Urothelium cell line (cell line): ENCODE measurements around the gene R3HDM2.

ENCODE experiments used
- DNase-seq: peaks from one replicate; pipeline ENCODE4 v3.0.0; 2011; ENCODE audit warnings: low spot score, mixed read lengths
- FAIRE-seq: peaks from 2 replicates; lab custom pipeline; 2011; peaks lifted over from hg19 to GRCh38; lab: Jason Lieb, UNC

R3HDM2 gene

DNA sequence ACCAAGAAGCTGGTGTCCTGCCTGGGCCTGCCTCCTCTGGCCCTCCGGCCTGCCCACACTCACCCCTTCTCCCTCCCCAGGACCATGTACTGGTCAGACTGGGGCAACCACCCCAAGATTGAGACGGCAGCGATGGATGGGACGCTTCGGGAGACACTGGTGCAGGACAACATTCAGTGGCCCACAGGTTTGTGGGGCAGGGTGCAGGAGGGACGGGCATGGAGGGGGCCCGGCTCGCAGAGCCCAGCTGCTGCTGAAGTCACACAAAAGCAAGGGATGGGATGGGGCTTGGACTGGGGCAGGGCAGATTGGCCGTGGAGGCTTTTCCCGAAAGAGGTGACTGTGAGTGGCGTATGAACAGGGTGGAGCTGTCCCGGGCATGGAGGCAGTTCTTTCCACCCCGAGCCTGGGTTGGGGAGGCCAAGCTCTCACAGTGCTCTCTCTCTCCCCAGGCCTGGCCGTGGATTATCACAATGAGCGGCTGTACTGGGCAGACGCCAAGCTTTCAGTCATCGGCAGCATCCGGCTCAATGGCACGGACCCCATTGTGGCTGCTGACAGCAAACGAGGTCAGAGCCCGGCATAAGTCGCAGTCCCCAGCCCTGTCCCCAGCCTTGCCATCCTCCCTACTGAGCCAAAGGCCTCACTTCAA is 222.1 kb downstream of the R3HDM2 start:
- DNase-seq (no peak), FAIRE-seq (no peak)

DNA sequence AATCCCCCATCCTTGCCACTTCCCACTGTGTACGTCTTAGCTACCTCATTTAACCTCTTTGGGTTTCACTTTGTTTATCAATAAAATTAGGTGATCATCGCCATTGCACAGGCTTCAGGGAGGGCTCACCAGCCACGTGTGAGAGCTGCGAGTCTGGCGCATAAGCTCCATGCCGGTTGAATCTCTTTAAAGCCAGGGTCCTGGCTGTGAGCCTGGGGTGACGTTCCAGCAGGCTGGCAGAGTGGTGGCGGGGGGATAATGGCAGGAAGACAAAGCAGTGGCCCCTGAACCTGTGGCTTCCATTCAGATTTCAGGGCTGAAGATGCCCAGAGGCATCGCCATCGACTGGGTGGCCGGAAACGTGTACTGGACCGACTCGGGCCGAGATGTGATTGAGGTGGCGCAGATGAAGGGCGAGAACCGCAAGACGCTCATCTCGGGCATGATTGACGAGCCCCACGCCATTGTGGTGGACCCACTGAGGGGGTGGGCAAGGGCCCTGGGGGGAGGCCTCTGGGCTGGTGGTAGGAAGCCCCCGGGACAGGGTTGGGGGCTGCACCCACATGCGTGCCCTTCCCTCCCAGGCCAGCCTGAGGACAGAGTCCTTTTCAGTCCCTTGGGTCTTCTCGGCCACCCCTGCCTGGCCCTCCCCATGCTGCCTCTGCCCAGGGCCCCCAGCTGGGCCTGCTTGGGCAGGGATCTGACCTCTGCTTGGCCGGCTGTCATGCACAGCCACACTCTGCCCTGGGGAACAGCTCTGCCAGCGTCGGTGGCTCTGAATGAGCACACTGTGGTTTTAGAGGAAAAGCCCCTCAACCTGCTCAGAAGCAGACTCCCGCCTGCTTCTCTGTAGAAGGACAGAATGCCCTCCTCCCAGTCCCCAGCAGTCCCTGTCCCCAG is 222.9 kb downstream of the R3HDM2 start:
- FAIRE-seq = no peak
- no peak for DNase-seq

DNA sequence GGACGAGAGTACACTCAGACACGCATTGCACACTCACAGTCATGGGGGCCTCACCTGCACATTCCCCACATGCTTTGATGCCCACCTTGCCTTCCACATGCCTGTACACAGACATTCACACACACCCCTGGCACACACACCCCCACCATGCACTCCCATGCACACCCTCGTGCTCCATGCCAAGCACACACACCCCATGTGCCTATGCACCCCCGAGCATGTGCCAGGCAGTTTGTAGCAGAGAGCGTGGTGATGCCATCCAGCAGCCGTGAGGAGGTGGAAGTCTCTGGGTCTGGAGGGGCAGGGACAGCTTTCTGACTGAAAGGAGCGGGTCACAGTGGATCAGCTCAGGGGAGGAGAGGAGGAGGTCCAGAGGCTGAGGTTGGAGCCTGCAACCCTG is 224.9 kb downstream of the R3HDM2 start:
- FAIRE-seq = no peak
- DNase-seq = no peak

DNA sequence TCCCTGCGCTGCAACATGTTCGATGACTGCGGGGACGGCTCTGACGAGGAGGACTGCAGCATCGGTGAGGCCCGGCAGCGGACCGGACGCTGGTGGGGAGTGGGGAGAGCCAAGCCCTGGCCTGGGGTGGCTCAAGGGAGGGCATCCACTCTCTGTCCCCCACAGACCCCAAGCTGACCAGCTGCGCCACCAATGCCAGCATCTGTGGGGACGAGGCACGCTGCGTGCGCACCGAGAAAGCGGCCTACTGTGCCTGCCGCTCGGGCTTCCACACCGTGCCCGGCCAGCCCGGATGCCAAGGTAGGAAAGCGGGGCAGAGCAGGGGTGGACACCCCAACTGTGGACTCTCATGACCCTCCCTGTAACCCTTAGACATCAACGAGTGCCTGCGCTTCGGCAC is 225.7 kb downstream of the R3HDM2 start:
- FAIRE-seq (no peak), DNase-seq (no peak)

DNA sequence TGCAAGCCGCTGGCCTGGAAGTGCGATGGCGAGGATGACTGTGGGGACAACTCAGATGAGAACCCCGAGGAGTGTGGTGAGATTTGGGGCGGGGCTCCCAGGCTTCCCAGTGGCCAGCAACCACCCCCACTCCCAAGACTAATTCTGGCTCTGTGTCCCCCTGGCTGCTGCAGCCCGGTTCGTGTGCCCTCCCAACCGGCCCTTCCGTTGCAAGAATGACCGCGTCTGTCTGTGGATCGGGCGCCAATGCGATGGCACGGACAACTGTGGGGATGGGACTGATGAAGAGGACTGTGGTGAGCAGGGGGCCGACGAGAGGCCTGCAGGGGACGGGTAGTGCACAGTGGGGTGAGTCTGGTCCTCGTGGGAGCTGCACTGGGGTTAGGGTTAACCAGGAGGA is 226.4 kb downstream of the R3HDM2 start:
- FAIRE-seq = no peak
- no peak for DNase-seq

DNA sequence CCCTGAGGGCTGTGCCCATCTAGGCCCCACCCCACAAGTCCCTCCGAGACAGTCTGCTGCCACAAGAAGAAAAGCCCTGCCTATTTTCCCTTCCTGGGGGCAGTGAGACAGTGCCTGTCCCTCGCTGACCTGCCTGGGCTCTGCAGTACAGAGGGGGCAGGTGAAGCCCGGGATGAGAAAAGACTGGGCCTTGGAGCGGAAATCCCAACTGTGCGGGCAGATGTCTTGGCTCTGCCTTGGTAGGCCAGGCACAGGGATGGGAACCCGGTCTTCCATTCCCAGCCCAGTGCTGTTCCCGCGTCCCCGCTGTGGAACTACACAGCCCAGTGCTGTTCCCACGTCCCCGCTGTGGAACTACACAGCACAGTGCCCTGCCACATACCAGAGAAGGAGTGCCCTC is 227.1 kb downstream of the R3HDM2 start:
- DNase-seq (no peak), FAIRE-seq (no peak)
